Stomach (tissue), 9 donors: ENCODE measurements around the gene ASTN1. TPM values are rescaled to one million over a fixed set of nuclear protein-coding genes. Genes with fewer than 3 reads are reported as not detected.

Source experiments
- DNase-seq, 2 donors: peaks; one replicate each; pipeline versions ENCODE4 v3.0.0 to v3.0.0-alpha.2; 2013 to 2019
- H3K27ac ChIP-seq, 5 donors: fragments of 200-600 bp in 4 of 5; sonication (generic) in 4 of 5; one replicate each; pipeline ENCODE4 v1.5.1; 2013 to 2019; ENCODE audit warnings: mild to moderate bottlenecking in 1 of 5, moderate library complexity in 1 of 5
- H3K27me3 ChIP-seq, 3 donors: fragments of 200-600 bp; sonication (generic); one replicate each; pipeline ENCODE4 v1.5.1; 2017 to 2019; ENCODE audit warnings: mixed run types in 1 of 3
- H3K36me3 ChIP-seq, 4 donors: fragments of 200-600 bp; sonication (generic); 1 replicate in 3 of 4; 2 replicates in 1 of 4; pipeline ENCODE4 v1.5.1; 2016 to 2019
- H3K4me1 ChIP-seq, 4 donors: fragments of 200-600 bp; sonication (generic); one replicate each; pipeline ENCODE4 v1.5.1; 2016 to 2019
- H3K4me3 ChIP-seq, 4 donors: fragments of 200-600 bp; sonication (generic) in 3 of 4; one replicate each; pipeline ENCODE4 v1.5.1; 2016 to 2019; ENCODE audit warnings: mild to moderate bottlenecking in 1 of 4
- H3K9me3 ChIP-seq, 4 donors: fragments of 200-600 bp; sonication (generic); one replicate each; pipeline ENCODE4 v1.5.1; 2016 to 2019
- CTCF ChIP-seq, 7 experiments: fragments of 450-650 bp in 4 of 7; fragments of 200-600 bp in 3 of 7; sonication (generic) in 3 of 7; IDR thresholded peaks; one replicate each; pipeline ENCODE4 v1.5.1; 2016 to 2019; ENCODE audit warnings: antibody characterized with exemption in 7 of 7, control low read depth in 2 of 7, mild to moderate bottlenecking in 1 of 7
- EP300 ChIP-seq: sonication (generic); formaldehyde crosslinking; IDR thresholded peaks from one replicate; pipeline ENCODE4 v1.6.1; 2017; ENCODE audit warnings: antibody characterized with exemption
- POLR2A ChIP-seq, 4 donors: fragments of 450-650 bp; IDR thresholded peaks; one replicate each; pipeline ENCODE4 v1.6.1; 2016; ENCODE audit warnings: antibody characterized with exemption in 4 of 4, control low read depth in 2 of 4, mild to moderate bottlenecking in 1 of 4, moderate library complexity in 1 of 4
- POLR2AphosphoS5 ChIP-seq, 3 donors: sonication (generic); formaldehyde crosslinking; IDR thresholded peaks; one replicate each; pipeline ENCODE4 v1.6.1; 2016; ENCODE audit warnings: antibody characterized with exemption in 3 of 3
- WGBS, 5 donors: extraction: QIAGEN DNeasy Blood & Tissue Kit in 3 of 5; methylation state at CpG; one replicate each; pipeline versions ENCODE4 v1.1.5 to v1.1.7; 2013 to 2018; 5-methylcytosine and 5-hydroxymethylcytosine counted together
- intact Hi-C: fragments of 100-400 bp; cut with DNase I; formaldehyde crosslinking; loops from one replicate; pipeline ENCODE4 v1.15.1; 2023; ENCODE audit warnings: low total_unique reads
- polyA plus RNA-seq, 3 donors: library from polyadenylated mRNA; stranded (reverse); fragments of 200-250 nt; gene quantifications; one replicate each; pipeline ENCODE4 v1.2.3, GENCODE V29; 2013
- total RNA-seq, 5 donors: library from RNA; depleted of rRNA; stranded (reverse); fragments of >200 nt; gene quantifications; one replicate each; pipeline versions ENCODE4 v1.1.0 to v1.2.3, GENCODE V29; 2014 to 2016
- donor health status: healthy with polysubstance abuse.
- donor health status: Bipolar disorder and iron deficiency.
- donor health status: healthy.

The ASTN1 gene
- total and polyA plus RNA-seq, 8 donors = 0.13 to 2.4 (median 0.51) TPM; not detected in 4

GRCh38 chr1:176961678-176962077 is 202.8 kb downstream of the ASTN1 start:
- Histone ChIP-seq H3K9me3 (no peaks in the 10 kb centered on the region), H3K4me3 (no peak overlapping the region), H3K4me1 (no peaks in the 10 kb centered on the region), H3K27ac (no peak overlapping the region), H3K36me3 (no peaks in the 10 kb centered on the region), H3K27me3 (no peaks in the 10 kb centered on the region)
- intact Hi-C loops = no loop called here
- TF ChIP-seq EP300 = no peak
- TF ChIP-seq POLR2A (IDR thresholded peaks at IDR 0.05) = no peak
- no peak for TF ChIP-seq POLR2AphosphoS5 (IDR thresholded peaks at IDR 0.05)
- no peak for TF ChIP-seq CTCF (IDR thresholded peaks at IDR 0.05)
- WGBS, 5 donors = 70 to 86% (median 77%) methylated on average over 2 of the region's 2 CpGs
- DNase-seq = no peak

GRCh38 chr1:176959191-176959820 is 205.2 kb downstream of the ASTN1 start:
- Histone ChIP-seq H3K4me1 (no peaks in the 10 kb centered on the region), H3K36me3 (no peaks in the 10 kb centered on the region), H3K4me3 (no peak overlapping the region), H3K27me3 (no peaks in the 10 kb centered on the region), H3K27ac (no peak overlapping the region), H3K9me3 (no peaks in the 10 kb centered on the region)
- TF ChIP-seq CTCF (IDR thresholded peaks at IDR 0.05) (no peak), EP300 (no peak), POLR2AphosphoS5 (IDR thresholded peaks at IDR 0.05) (no peak), POLR2A (IDR thresholded peaks at IDR 0.05) (no peak)
- intact Hi-C loops = no loop called here
- WGBS, 5 donors = 49 to 67% (median 58%) methylated on average over 3 of the region's 3 CpGs
- peak in 1 of 2 donors; percentile 19 for DNase-seq

- TF ChIP-seq POLR2AphosphoS5 (IDR thresholded peaks at IDR 0.05) (no peak), CTCF (IDR thresholded peaks at IDR 0.05) (no peak), EP300 (no peak), POLR2A (IDR thresholded peaks at IDR 0.05) (no peak)
- 88 to 92% (median 89%) methylated on average over 10 of the region's 10 CpGs for WGBS, 5 donors
- no peak overlapping the region for H3K27ac ChIP-seq
- H3K4me1 ChIP-seq = no peaks in the 10 kb centered on the region
- no peak overlapping the region for H3K4me3 ChIP-seq
- DNase-seq = no peak
- no peaks in the 10 kb centered on the region for H3K9me3 ChIP-seq
- intact Hi-C loops = no loop called here
- no peaks in the 10 kb centered on the region for H3K27me3 ChIP-seq
- H3K36me3 ChIP-seq = no peaks in the 10 kb centered on the region
These were observed 206.9 kb downstream of the ASTN1 start for GRCh38 chr1:176957603-176958002.

GRCh38 chr1:176954242-176954641 is 210.3 kb downstream of the ASTN1 start:
- intact Hi-C loops = no loop called here
- no peak overlapping the region for H3K27ac ChIP-seq
- DNase-seq = no peak

More at GRCh38 chr1:176954242-176954641, 210.3 kb downstream of the ASTN1 start:
- Histone ChIP-seq H3K27me3 (no peaks in the 10 kb centered on the region), H3K4me1 (no peaks in the 10 kb centered on the region), H3K9me3 (no peaks in the 10 kb centered on the region), H3K36me3 (no peaks in the 10 kb centered on the region), H3K4me3 (no peak overlapping the region)
- no peak for TF ChIP-seq POLR2A (IDR thresholded peaks at IDR 0.05)
- no peak for TF ChIP-seq EP300
- TF ChIP-seq CTCF (IDR thresholded peaks at IDR 0.05) = no peak
- TF ChIP-seq POLR2AphosphoS5 (IDR thresholded peaks at IDR 0.05) = no peak
